Measurements from ENCODE around the gene KLHL29. TPM values are rescaled to one million over a fixed set of nuclear protein-coding genes. Genes with fewer than 3 reads are reported as not detected.

The KLHL29 gene
- total and polyA plus RNA-seq, 2 donors (not counting 3 experiments of a cell fraction or from before 2014, with no cell fraction given): 4.6 to 12.7 TPM

GRCh38 chr2:23528690-23529089, 143.7 kb downstream of the KLHL29 start:
- H3K27me3 ChIP-seq (ENCODE audit: control insufficient read depth in 2 of 2, insufficient read depth in 2 of 2, low read length in 2 of 2): no peaks in the 10 kb centered on the region
- DNase-seq (ENCODE audit: low read depth, low spot score) (no peak), FAIRE-seq (no peak)
- no peak overlapping the region for H3K27ac ChIP-seq (ENCODE audit: insufficient read depth, low read depth, low read length)
- dilution Hi-C loops (cut with MboI; ENCODE audit: extremely low pct_ligation_motif_present, low sequenced_read_pairs) (no loop called here), intact Hi-C loops (cut with micrococcal nuclease) (no loop called here)
- ChIA-PET POLR2A (no interaction called here), CTCF (no interaction called here)
- no peaks in the 10 kb centered on the region for H3K9me1 ChIP-seq (replicated peaks; ENCODE audit: control insufficient read depth, extremely low read depth, insufficient read depth, low read length)
- H3K9ac ChIP-seq (replicated peaks; ENCODE audit: extremely low read depth, insufficient read depth, low read length): no peak overlapping the region
- TF ChIP-seq, protein P1, sequence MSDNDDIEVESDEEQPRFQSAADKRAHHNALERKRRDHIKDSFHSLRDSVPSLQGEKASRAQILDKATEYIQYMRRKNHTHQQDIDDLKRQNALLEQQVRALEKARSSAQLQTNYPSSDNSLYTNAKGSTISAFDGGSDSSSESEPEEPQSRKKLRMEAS (IDR thresholded peaks at IDR 0.05; ENCODE audit: insufficient read depth, insufficient read length): no peak
- TF ChIP-seq GATA2 (IDR thresholded peaks at IDR 0.05; ENCODE audit: insufficient read depth, insufficient read length, low read depth, low read length): no peak
- no peak for TF ChIP-seq FOS (IDR thresholded peaks at IDR 0.05; ENCODE audit: borderline replicate concordance, insufficient read depth, low read length)
- TF ChIP-seq EZH2 (IDR thresholded peaks at IDR 0.05; ENCODE audit: borderline replicate concordance, low read depth, low read length, severe bottlenecking): no peak
- TF ChIP-seq, protein P2, sequence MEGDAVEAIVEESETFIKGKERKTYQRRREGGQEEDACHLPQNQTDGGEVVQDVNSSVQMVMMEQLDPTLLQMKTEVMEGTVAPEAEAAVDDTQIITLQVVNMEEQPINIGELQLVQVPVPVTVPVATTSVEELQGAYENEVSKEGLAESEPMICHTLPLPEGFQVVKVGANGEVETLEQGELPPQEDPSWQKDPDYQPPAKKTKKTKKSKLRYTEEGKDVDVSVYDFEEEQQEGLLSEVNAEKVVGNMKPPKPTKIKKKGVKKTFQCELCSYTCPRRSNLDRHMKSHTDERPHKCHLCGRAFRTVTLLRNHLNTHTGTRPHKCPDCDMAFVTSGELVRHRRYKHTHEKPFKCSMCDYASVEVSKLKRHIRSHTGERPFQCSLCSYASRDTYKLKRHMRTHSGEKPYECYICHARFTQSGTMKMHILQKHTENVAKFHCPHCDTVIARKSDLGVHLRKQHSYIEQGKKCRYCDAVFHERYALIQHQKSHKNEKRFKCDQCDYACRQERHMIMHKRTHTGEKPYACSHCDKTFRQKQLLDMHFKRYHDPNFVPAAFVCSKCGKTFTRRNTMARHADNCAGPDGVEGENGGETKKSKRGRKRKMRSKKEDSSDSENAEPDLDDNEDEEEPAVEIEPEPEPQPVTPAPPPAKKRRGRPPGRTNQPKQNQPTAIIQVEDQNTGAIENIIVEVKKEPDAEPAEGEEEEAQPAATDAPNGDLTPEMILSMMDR (IDR thresholded peaks at IDR 0.05; ENCODE audit: extremely low read depth in 1 of 2, insufficient read depth in 1 of 2, low read depth in 1 of 2, low read length in 2 of 2): no peak
- no peak for TF ChIP-seq JUN (IDR thresholded peaks at IDR 0.05; ENCODE audit: borderline replicate concordance, insufficient read depth, insufficient read length, low read depth)
- no peak for TF ChIP-seq POLR2AphosphoS5 (IDR thresholded peaks at IDR 0.05; ENCODE audit: insufficient read depth, low read depth, low read length)
- no peak for TF ChIP-seq MYC (IDR thresholded peaks at IDR 0.05; ENCODE audit: low read depth, low read length)
- no peak for TF ChIP-seq POLR2A (IDR thresholded peaks at IDR 0.05; ENCODE audit: low read depth, low read length)
- H3K36me3 ChIP-seq (ENCODE audit: control insufficient read depth in 2 of 2, extremely low read depth in 1 of 2, insufficient read depth in 2 of 2, low read length in 2 of 2): no peaks in the 10 kb centered on the region
- no peaks in the 10 kb centered on the region for H3K4me1 ChIP-seq (ENCODE audit: control insufficient read depth, extremely low read depth, insufficient read depth, low read length)
- H3K4me2 ChIP-seq (ENCODE audit: insufficient read depth, low read length): no peak overlapping the region
- no peaks in the 10 kb centered on the region for H4K20me1 ChIP-seq (replicated peaks; ENCODE audit: control insufficient read depth, extremely low read depth, insufficient read depth, low read length)
- no peak overlapping the region for H3K4me3 ChIP-seq (replicated peaks in 1 of 3; ENCODE audit: insufficient read depth in 1 of 3, low read depth in 1 of 3, low read length in 3 of 3)
- no peaks in the 10 kb centered on the region for H3K9me3 ChIP-seq (replicated peaks; ENCODE audit: control insufficient read depth, insufficient read depth, low read length)
- no TSS peak for BruUV-seq (replicated peaks)
- no peaks in the 10 kb centered on the region for H3K79me2 ChIP-seq (ENCODE audit: control insufficient read depth, insufficient read depth, low read length)
- no peak overlapping the region for H2AFZ ChIP-seq (ENCODE audit: low read depth, low read length)

Data from endothelial cell of umbilical vein (primary cell).